ENCODE measurements around the gene MMP19.
"Not testable (repeated sequence)": the region's sequence is repeated elsewhere in the genome, so short reads cannot be mapped to it uniquely, and the experiment has no call there.

The MMP19 gene

GRCh38 chr12:55842681-55843429 is at the start of gene MMP19:
MMP19 (minus strand) TSS chr12:55842936; CDS start chr12:55842830, 106 bp downstream.
- DNase-seq, result peak; percentile 87 to 92 (median 91)

- DNase-seq, result no peak
Observed at GRCh38 chr12:55891310-55891709, 48.6 kb upstream of the MMP19 start.

DNA sequence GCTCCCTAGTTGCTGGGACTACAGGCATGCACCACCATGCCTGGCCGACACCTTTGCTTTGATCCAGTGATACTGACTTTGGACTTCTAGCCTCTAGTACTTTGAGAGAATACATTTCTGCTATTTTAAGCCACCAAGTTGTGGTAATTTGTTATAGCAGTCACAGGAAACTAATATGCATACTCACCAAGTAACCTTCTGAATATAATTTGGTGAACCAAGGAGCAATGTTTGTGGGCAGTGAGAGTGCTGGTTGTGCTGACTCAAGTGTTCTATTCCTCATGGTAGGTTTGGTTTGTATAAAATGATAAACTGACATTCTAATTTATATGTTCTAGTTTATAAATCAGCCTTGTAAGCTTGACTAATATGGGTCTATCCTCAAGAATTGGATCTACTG is 42.4 kb upstream of the MMP19 start:
- no peak for DNase-seq

DNA sequence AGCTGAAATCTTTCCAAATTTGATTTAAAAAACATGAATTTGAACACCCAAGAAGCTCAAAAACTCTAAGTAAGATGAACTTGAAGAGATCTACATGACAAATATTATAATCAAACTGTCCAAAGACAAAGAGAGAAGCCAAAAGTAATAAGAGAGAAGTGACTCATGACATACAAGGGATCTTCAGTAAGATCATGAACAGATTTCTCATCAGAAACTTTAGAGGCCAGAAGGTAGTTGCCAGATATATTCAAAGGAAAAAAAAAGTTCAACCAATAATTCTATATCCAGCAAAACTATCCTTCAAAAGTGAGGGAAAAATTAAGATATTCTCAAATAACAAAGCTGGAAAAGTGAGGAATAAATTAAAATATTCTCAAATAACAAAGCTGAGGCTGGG is 35.1 kb upstream of the MMP19 start:
- peak in 2 of 3 donors; percentile 23 to 27 for DNase-seq

GRCh38 chr12:55875704-55876467 is 33.1 kb upstream of the MMP19 start:
- no peak for DNase-seq

DNA sequence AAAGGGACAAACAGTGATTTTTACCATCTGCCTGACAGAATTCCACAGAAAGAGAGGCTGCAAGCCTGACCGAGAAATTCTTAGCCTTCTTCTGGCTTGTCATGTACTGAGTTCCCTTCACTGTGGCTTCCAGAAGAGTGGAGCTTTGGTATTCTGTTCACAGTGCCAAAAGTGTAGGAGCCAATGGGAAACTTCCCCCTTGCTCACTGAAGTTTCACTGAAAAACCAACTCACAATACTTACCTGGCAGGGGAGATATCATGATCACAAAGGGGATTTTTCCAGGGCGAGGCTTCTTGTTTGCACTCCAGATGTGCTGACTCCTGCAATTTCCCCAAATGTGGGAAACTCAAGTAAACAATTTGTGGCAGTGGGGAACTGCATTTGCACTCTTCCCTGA is 31.7 kb upstream of the MMP19 start:
- DNase-seq, result no peak

GRCh38 chr12:55866454-55867004 is 23.8 kb upstream of the MMP19 start:
- DNase-seq, result not testable (repeated sequence)

GRCh38 chr12:55865327-55865726 is 22.6 kb upstream of the MMP19 start:
- DNase-seq, result no peak

DNA sequence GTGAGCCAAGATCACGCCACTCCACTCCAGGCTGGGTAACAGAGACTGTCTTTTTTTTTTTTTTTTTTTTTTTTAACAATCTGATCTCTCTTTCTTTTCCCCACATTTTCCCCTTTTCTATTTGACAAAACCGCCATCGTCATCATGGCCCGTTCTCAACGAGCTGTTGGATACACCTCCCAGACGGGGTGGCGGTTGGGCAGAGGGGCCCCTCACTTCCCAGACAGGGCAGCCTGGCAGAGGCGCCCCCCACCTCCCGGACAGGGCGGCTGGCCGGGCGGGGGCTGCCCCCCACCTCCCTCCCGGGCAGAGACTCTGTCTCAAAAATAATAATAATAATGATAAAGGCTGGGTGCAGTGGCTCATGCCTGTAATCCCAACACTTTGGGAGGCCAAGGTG is 20.2 kb upstream of the MMP19 start:
- not testable (repeated sequence) for DNase-seq

- DNase-seq, result no peak
Observed at GRCh38 chr12:55862286-55862685, 19.6 kb upstream of the MMP19 start.

- DNase-seq, result no peak
Observed at GRCh38 chr12:55861871-55862270, 19.1 kb upstream of the MMP19 start.

DNA sequence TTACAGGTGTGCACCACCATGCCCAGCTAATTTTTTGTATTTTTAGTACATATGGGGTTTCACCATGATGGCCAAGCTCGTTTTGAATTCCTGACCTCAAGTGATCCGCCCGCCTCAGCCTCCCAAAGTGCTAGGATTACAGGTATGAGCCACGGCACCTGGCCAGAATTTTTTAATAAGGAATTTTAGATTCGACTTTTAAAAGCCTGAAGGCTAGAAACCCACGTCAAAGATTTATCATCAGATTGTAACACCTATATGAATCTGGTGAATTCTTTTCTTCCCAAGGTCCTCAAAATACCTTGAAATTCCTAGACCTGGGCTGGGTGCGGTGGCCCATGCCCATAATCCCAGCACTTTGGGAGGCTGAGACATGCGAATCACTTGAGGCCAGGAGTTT is 18.7 kb upstream of the MMP19 start:
- no peak for DNase-seq

- no peak for DNase-seq
Observed at GRCh38 chr12:55852740-55853139, 10.0 kb upstream of the MMP19 start.

DNA sequence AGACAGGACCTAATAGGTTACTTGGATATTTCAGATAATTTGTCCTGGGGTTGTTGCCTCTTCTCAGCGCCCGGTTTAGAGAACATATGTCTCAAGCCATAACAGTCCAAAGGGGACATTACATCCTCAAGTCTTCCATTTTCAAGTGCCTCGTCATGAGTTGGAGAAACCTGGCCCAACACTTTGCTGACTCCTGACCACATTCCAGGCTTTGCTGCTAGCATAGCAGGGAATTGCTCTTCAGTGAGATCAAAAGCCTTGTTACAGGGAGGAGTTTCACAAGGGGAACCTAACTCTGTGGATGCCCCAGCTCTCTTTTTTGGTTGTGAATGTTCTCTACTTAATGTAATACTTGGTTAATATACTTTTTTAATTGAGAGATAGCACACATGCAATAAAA is 8.2 kb upstream of the MMP19 start:
- DNase-seq, result no peak

DNA sequence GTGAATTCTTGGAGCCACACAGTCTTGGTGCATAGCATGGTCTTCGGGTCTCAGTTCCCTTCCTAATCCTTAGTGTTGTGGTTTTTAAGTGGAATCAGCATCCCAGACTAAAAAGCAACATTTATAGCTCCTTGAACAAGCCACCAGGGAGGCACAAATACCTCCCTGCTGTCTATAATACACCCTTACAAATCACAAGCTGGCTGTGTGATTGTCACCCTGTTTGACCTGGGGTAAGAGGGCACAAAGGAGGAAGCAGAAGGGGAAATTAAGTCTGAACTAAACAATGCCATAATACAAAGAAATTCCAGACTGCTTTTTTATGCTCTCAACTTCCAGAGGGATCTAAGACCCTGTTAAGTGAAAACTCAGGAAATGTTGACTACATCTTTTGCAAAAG is 7.7 kb upstream of the MMP19 start:
- peak in 1 of 3 donors; percentile 29 for DNase-seq

- DNase-seq, result no peak
Observed at GRCh38 chr12:55849616-55850343, 7.0 kb upstream of the MMP19 start.

GRCh38 chr12:55847603-55848291 is 5.0 kb upstream of the MMP19 start:
- peak; percentile 98 to 99 (median 98) for DNase-seq

DNA sequence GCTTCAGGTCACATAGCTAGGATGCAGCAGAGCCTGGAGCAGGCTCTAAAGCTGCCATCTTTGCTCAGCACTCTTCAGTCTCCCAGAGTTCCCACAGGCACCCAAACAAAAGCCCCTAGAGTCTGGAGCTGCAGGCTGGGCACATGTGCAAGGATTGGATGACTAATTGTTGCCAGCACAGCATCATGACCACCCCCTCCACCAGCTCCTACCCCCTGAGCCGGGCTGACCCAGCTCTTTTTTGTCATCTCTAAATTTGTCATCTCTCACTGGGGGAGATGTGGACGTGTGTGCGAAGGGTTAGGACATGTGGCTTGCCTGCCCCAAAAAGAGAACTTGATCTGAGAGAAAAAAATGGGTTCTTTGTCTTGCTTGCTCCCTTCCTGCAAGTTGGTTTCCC is 4.3 kb upstream of the MMP19 start:
- peak; percentile 95 to 98 (median 95) for DNase-seq

- DNase-seq, result no peak
Observed at GRCh38 chr12:55845785-55846496, 3.2 kb upstream of the MMP19 start.

- peak; percentile 91 to 96 (median 94) for DNase-seq
Observed at GRCh38 chr12:55845361-55845760, 2.6 kb upstream of the MMP19 start.

- DNase-seq, result peak; percentile 69 to 88 (median 84)
Observed at GRCh38 chr12:55844961-55845360, 2.2 kb upstream of the MMP19 start.

GRCh38 chr12:55843431-55843830 is 695 bp upstream of the MMP19 start:
- no peak for DNase-seq
